NCI-H1092 (cell line): Measurements from ENCODE around the gene ANKRD35.
A peak's percentile ranks its signal among the peaks of the same experiment; 100 is the strongest.
"Not testable (repeated sequence)": the region's sequence is repeated elsewhere in the genome, so short reads cannot be mapped to it uniquely, and the experiment has no call there.

Experiments
- DNase-seq: peaks from one replicate; lab custom pipeline; 2025; lab: John Stamatoyannopoulos, UW

Gene ANKRD35

DNA sequence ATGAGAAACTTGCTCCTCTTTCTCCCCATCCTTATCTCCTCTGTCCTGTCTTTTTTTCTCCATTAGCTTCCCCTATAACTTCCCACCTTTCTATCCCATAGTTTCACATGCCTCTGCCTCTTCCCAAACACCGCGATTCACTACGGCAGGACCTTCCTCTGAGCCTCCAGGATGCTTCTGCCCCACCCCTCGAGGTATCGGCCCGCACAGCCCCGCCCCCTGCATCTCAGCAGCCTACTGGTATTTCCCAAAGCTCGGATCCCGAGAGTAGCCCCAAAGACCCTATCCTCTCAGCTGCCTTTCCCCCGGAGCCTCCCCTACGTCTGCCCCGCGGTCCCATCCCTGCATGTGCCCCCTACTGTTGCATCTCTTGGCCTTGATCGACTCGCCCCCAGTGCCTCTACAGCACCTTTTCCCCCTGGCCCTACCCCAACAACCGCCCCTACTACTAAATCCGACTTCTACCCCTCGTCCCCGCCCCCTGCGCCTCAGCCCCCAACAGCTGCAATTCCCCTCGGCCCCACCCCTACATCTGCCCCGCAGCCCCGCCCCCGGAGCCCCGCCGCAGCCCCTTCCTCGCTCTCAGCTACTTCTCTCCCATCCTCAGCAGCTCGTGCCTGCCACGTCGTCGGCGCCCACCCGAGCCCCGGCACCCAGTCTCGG, 27.3 kb downstream of the ANKRD35 start:
- no peak for DNase-seq

DNA sequence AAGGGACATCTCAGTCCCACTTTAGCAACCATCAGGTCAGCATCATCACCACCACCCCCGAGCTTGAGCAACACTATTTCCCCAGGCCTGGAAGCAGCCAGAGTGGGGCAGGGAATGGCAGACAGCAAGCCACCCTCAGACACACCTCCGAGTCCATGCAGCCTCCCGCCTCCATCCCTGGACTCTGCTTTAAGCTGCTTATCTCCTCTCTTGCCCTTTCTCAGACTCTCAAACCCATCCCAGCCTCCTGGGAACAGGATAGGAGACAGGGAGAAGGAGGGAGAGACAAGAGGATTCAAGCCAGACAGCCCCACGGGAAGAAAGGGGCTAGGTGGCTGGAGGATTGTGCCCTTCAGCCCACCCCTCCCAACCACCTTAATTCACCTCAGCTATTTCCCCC, 28.5 kb downstream of the ANKRD35 start:
- no peak for DNase-seq

DNA sequence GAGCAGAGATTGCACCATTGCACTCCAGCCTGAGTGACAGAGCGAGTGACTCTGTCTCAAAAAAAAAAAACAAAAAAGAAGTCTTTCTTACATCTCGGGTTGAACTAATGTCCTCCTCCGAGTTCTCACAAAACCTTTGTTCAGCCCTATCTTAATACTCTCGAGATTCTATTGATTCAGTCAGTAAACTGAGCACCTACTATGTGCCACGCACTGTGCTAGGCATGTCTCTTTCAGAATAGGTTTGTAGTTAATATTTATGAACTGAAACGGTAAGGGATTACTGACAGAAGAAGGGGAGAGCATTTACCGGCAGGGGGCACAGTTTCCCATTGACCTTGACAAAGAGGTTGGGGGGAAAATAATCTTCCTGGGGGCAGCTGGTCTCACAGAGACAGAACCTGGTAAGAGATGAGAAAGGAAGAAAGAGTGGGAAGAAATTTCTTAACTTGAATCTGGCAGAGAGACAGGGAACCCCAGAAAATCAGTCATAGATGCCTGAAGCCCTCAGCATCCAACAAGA, 30.2 kb downstream of the ANKRD35 start:
- DNase-seq, result no peak

DNA sequence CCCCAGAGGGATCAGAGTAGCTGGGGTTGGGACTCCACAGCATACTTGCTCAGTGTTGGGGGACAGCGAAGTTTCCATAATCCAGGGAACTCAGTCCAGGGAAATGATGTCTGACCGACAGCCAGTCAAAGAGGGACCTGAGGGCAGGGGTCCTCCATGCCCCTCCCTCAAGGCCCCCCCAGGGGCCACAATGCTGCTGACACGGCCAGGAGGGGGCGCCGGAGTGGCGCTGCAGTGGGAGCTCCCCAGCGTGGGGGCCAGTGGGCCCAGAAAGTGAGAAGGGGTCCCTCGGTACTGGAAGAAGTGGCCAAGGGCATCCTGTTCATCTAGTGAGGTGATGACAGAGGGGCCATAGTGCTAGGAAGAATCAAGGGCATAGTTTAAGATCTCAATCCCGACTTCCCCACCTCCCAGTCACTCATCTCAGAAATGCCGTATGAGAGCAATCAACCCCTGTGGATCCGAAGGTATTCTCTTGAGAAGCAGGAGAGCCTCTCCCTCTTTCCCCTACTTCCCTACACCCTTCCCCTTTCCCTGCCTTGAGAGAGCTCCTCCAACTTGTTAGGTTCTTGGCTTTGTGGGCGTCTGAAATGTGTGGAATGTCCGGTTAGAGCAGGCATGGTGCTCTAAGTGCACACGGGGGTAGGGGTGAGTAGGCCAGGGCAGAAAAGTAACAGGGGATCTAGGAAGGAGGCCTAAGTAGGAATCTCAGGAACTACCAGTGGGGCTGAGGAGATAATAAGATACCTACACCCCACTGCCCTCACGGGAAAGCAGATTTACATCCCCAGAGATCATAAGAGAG, 36.1 kb downstream of the ANKRD35 start:
- no peak for DNase-seq

DNA sequence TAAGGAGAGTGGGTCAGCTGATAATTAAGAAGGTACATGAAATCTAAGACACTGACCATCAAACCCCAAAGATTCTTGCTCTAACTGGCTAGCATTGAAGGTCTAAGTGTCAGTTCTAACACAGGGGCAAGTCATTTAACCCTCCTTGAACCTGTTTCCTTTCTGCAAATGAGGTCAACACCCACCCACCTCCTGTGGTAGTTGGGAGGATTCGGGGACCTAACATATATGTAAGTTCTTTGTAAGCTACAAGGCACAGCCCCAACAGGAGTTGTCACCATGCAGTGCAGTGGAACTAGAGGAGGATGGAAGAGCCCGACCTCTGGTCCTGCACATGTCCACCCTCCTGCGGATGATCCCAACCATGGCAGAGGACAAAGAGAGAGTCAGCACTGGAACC, 37.8 kb downstream of the ANKRD35 start:
- DNase-seq, result no peak

DNA sequence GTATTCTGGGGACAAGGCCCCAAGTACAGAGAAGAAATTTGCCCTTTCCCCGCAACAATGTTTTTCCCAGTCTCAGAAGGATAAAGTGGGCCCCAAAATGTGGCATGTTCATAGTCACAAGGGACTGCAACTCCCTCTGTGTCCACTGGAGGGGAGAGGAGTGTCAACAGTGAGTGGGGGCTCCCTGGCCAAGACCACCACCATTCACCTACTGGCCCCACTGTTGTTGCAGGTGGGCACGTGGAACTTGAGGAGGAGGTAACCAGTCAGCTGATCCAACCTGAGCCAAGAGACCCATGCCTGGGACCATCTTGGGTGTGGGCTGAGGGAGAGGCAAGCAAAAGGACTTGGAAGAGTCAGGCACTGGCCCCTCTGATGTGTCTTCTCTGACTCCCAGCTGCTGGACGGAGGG, 39.5 kb downstream of the ANKRD35 start:
- DNase-seq, result peak; percentile 30

DNA sequence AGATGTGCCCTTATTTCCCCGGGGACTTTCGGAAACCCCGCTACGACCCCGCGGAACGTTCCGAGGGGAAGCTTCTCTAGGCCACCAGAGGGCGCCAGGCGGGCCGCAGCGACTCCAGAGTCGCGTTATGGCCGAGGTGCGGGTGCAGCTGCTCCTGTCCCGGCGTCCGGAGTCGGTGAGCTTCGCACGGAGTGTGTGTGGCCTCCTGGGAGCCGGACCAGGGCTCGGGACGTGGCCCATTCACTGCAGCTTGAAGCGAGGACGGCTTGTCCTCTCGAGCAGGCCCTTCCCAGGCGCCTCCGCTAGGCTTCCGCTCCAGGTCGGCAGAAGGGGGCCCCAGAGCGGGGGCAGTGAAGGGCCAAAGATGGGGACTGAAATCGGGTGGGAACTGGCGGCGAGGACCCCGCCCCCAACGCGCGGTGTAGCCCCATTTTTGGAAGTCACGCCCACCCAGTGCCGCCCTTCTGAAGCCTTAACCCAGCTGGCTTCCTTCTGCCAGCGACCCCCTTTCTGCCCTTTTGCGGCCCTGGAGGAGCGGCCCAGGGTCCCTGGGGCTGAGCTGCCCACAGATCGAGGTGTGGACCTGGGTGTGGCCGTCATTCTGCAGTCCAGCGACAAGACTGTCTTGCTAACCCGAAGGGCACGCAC, 40.0 kb downstream of the ANKRD35 start, which contains the start of gene NUDT17:
TSS of gene NUDT17 (plus strand) at position 117 of the 648 bp plus-strand sequence. CDS start at position 128, 11 bp downstream.
- peak; percentile 81 for DNase-seq

DNA sequence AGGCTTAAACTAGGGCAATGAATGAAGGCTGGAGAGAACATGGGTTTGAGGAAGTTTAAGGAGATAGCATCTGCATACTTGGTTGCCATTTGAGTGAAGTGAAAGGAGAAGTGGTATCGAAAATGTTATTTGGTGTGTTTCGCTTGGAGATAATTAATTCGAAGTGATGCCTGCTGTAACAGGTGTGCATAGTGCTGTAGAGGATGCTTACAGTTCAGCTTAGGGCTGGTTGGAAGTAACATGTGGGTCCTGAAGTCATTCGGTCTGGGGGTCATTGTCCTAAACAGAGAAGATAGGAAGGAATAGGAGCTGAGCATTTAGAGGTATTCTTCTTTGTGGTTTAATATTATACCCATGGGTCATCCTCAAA, 40.5 kb downstream of the ANKRD35 start:
- no peak for DNase-seq

DNA sequence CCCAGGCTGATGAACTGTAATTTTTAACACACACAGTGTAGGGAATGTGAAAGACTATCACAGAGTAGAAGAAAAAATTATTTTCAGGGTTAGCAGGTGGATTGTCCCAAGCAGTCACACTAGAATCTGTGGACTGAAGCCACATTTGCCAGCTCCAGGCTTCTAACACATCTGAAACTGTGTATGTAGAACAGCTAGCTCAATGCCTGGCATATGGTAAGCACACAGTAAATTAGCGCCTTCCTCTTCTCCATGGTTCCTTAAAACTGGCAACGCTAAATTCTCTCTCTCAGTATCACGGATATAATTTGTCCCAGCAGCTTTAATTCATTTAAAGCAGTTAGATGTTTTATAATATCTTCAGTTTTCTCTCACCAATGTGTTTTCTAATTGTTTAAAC, 42.6 kb downstream of the ANKRD35 start:
- DNase-seq, result no peak

DNA sequence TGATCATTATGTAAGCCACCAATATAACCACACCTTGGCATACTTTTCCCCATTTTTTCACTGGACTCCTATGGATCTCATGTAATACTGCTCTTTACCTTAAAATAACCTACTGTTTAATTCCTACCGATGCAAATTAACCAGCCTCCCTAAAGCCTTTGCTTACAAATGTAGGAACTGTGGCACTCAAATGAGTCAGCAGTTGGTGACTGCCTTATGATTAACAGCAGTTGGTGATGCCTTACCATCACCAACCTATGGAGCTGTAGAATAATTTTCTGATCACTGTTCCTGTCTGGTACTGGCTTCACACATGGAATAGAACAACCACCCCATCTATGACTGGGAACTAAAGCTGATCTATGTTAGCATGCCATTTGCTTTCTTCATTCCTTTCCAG, 48.0 kb downstream of the ANKRD35 start:
- no peak for DNase-seq

DNA sequence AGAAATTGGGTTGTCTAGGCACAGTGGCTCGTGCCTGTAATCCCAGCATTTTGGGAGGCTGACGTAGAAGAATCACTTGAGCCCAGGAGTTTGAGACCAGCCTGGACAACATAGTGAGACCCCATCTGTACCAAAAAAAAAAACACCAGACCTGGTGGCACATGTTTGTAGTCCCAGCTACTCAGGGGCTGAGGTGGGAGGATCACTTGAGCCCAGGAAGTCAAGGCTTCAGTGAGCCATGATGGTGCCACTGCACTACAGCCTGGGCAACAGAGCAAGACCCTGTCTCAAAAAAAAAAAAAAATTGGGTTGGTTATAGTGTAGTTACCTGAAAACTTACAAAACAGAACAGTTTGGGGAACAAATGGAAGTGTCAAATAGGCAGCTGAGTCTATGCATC, 54.9 kb downstream of the ANKRD35 start:
- DNase-seq, result not testable (repeated sequence)

DNA sequence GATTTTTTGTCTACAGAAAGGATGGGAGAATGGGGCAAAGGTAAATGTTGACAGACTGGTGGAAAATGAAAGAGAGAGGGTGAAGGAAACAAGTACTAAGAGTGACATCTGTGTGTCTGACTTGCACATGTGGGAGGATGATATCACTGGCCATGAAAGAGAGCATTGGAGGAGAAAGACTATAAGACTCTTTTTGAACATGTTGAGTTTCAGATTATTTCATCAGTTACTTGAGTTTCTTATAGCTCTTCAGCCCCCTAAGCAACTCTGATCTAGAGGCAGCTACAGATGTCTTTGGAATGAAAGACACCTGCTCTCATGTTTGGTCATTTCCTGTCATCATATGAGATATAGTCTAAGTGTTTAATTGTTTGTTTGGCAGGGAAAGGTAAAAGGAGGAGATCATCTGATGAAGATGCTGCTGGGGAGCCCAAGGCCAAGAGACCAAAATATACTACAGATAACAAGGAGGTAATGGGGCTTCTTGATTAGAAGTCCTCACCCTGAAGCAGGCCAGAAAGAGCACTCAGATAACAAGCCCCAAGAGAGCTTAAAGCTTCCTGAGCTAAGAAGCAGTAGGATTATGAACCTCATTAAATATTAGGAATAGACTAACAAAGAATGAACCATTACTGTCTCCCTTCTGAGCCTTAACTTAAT, 57.2 kb downstream of the ANKRD35 start:
- no peak for DNase-seq

DNA sequence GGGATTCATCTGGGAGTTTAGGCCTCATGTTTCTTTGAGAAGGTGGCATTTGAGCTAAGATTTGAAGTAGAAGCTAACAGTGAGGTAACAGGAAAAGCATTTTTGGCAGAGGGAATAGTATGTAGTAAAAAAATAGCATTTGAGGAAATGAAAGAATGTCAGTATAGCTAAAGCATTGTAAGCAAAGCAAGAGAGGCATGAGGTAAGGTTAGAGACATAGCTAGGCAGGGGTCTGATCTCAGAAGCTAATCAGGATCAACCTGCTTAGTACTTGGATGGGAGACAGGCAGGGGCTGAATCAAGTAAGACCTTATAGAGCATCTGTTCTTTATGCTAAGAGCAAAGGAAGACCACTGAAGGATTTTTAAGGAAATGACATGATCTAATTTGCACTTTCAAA, 57.7 kb downstream of the ANKRD35 start:
- no peak for DNase-seq

DNA sequence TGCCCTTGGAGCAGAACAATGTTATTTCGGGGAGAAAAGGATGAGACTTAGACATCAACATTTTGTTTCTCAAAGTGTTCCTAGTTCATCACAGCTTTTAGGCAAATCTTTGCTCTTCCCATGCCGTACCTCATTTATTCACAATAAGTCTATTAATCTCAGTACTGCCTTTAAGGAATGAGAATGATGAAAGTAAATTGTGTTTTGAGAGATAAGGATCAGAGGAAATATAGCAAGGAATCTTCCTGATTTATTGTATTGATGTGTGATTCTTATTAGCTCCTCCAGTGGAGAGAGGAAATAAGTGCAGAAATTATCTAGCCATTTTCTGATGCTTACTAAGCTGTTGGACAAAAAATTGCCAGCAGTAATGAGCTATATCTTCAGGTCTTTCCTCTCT, 59.6 kb downstream of the ANKRD35 start:
- DNase-seq, result no peak

DNA sequence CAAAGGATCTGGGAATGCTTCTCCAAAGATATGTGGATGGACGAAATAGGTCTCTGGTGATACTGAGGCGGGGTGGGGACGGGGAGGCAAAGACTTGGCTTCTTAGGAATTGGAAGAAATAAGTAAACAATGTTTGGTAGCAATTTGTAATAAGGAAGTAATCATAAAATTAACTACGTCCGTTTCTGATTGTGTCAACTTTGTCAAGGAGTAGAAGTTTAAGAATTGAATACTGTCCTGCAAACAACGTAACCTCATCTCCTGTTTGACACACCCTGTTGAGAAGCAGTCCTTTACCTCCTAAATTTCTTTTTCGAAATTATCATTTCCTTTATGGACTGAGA, 61.2 kb downstream of the ANKRD35 start:
- no peak for DNase-seq

DNA sequence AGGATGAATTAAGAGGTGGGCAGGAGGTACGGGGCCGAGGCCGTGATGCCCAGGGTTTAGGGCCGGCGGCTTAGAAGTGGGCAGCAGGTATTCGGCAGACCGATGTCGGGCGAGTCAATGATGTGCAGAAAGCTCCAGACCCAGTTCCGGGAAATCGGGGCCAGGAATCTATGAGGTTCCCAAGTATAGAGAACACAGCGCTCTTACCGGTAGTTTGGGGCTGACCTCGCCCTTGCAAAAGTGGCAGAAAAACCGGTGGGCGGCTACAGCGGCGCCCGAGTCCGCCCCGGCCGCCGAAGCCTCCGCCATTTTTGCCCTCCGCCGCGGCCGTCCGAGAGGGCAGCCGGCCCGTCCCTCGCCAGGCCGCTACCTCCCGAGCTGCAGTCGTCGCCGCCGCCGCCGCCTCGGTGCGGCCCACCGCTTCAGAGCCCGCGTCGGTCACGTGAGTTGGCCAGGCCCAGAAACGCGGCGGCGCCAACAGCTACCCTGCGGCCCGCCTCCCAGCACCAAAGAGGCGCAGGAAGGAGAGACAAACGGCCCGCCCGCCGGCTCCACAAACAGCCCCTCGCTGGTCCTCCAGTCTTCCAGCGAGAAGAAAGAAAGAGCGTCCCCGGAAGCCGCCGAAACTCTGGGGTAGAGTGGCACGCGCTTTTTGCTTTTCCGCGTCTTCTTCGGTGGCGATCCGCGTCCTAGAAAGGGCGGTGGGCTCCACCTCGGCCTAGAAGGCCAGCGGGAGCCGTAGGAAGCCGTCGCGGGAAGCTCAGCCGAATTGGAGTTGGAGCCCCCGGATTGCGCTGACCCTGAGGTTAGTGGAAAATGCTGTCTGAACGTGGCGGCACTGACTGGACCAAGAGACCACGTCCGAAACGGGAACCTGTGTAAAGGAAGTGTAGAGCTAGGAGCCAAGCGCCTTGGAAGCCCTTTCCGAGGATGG, 61.8 kb downstream of the ANKRD35 start, which contains the start of the genes POLR3C and RNF115:
TSS of gene POLR3C (plus strand) at position 636 of the 934 bp plus-strand sequence. CDS start 1,577 bp downstream, outside the sequence.
TSS of gene RNF115 (minus strand) at position 531 of the 934 bp plus-strand sequence. CDS start at position 309, 222 bp downstream.
- peak; percentile 83 for DNase-seq

DNA sequence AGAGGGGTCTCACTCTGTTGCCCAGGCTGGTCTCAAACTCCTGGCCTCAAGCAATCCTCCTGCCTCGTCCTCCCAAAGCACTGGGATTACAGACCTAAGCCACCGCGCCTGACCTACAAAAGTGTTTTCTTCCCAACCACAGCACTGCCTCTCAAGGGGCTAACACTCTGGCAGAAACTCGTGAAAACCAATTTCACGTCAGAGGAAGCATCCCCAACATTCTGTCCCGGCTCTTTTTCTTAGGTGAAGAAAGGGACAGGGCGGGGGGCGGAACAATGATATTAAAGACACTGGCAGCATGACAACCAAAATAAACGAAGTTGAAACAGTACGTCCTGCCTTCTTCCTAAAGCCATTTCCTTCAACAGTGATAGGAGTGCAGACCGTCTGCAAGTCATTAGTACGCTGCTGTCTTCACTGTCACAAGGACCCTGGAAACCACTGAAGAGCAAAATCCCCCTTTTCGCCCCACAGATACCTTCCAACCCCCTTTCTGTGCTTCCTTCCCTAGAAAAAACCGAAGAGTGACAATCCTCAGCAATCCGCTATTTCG, 62.8 kb downstream of the ANKRD35 start:
- DNase-seq, result not testable (repeated sequence)

DNA sequence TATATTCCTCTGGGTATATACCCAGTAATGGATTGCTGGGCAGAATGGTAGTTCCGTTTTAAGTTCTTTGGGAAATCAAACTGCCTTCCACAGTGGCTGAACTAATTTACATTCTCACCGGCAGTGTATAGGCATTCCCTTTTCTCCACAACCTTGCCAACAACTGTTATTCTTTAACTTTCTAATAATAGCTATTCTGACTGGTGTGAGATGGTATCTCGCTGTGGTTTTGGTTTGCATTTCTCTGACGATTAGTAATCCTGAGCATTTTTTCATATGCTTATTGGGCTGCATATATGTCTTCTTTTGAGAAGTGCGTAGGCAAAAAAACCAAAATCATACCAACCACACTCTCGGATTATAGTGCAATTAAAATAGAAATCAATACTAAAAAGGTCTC, 67.6 kb downstream of the ANKRD35 start:
- not testable (repeated sequence) for DNase-seq
